DMS 273 (cell line): ENCODE results near the gene SPINT1.

Source experiments
- DNase-seq: peaks from one replicate; lab custom pipeline; 2025; ENCODE audit not compliant: unreplicated experiment; lab: John Stamatoyannopoulos, UW

The SPINT1 gene

GRCh38 chr15:40892447-40893012 lies 48.7 kb downstream of the SPINT1 start:
- no peak for DNase-seq

- no peak for DNase-seq
These were observed 49.3 kb downstream of the SPINT1 start for GRCh38 chr15:40893019-40893670.

- DNase-seq = peak; percentile 97
These were observed 50.2 kb downstream of the SPINT1 start, which contains the start of gene VPS18 for GRCh38 chr15:40893733-40894680. TSS of gene VPS18 (plus strand) at chr15:40894450. CDS start at chr15:40894769, 319 bp downstream.

- DNase-seq = peak; percentile 86
These were observed 51.0 kb downstream of the SPINT1 start for GRCh38 chr15:40894681-40895448.

- DNase-seq = no peak
These were observed 55.8 kb downstream of the SPINT1 start for GRCh38 chr15:40899536-40900207.

- no peak for DNase-seq
These were observed 56.6 kb downstream of the SPINT1 start for GRCh38 chr15:40900256-40901052.

GRCh38 chr15:40901053-40901443 lies 57.2 kb downstream of the SPINT1 start:
- no peak for DNase-seq

- DNase-seq = no peak
These were observed 59.0 kb downstream of the SPINT1 start for GRCh38 chr15:40902605-40903561.

- no peak for DNase-seq
These were observed 60.8 kb downstream of the SPINT1 start for GRCh38 chr15:40904552-40905201.

GRCh38 chr15:40906091-40906990 lies 62.5 kb downstream of the SPINT1 start:
- peak; percentile 89 for DNase-seq

GRCh38 chr15:40906991-40907802 lies 63.3 kb downstream of the SPINT1 start:
- peak; percentile 90 for DNase-seq
